ENCODE data around the gene PNPLA2.
A peak's percentile ranks its signal among the peaks of the same experiment; 100 is the strongest.

Gene PNPLA2

DNA sequence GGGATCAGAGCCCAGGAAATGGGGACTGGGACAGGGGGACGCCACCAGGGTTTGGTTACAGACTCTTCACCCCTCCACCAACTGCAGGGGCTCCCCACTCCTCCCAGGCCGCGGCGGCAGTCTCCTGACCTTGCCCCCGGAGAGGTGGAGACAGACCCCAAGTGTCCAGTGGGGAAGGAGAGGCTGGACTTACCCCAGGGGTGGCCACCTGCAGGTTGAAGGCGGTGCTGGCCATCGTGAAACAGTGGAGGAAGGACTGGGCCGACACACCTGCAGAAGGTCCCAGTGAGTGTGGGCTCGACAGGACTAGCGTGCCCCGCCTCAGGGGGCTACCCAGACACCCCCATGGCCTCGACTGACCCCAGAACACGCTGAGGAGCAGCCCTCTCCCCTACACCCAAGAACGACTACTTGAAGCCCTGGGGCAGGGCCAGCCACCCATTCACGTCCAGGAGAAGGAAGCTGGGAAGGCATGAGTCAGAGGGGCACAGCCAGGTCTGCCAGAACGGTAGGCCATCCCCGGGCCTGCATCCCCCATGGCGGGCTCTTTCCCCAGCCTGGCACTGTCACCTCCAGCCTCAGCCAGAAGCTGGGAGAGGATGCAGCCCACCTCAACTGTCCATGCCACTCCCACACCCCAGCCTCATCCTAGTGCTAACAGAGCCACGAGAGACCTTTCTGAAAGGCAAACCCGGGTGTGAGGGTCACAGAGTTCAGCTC lies 43.7 kb upstream of the PNPLA2 start:
- H3K9ac ChIP-seq (ENCODE audit: low read length in 5 of 5), result peak overlapping the region in 3 of 5 donors; percentile 41 to 62 (median 43)
- H3K36me3 ChIP-seq (ENCODE audit: control insufficient read depth in 5 of 5, insufficient read depth in 5 of 5, low read length in 5 of 5), result peaks cover 0 to 46% (median 33%) of the 10 kb centered on the region in 5 donors
- H3K27ac ChIP-seq (ENCODE audit: low read depth, low read length), result no peak overlapping the region
- H3K27me3 ChIP-seq (ENCODE audit: control insufficient read depth in 5 of 5, insufficient read depth in 4 of 5, low read length in 5 of 5), result no peaks in the 10 kb centered on the region
- H3K4me3 ChIP-seq (ENCODE audit: low read depth in 1 of 5, low read length in 5 of 5), result peak overlapping the region in 1 of 5 donors; percentile 11
- H3K4me1 ChIP-seq (ENCODE audit: control insufficient read depth in 5 of 5, insufficient read depth in 5 of 5, low read length in 5 of 5), result peaks cover 3 to 54% (median 35%) of the 10 kb centered on the region in 5 donors
- no peaks in the 10 kb centered on the region for H3K9me3 ChIP-seq (ENCODE audit: control insufficient read depth in 5 of 5, low read length in 5 of 5)

GRCh38 chr11:776263-776560 lies 42.5 kb upstream of the PNPLA2 start:
- H3K4me1 ChIP-seq (ENCODE audit: control insufficient read depth in 5 of 5, insufficient read depth in 5 of 5, low read length in 5 of 5), result peaks cover 3 to 54% (median 35%) of the 10 kb centered on the region in 5 donors

GRCh38 chr11:776561-777287 lies 42.0 kb upstream of the PNPLA2 start:
- Histone ChIP-seq H3K36me3 (ENCODE audit: control insufficient read depth in 5 of 5, insufficient read depth in 5 of 5, low read length in 5 of 5) (peaks cover 0 to 35% (median 21%) of the 10 kb centered on the region in 5 donors), H3K4me1 (ENCODE audit: control insufficient read depth in 5 of 5, insufficient read depth in 5 of 5, low read length in 5 of 5) (peaks cover 3 to 54% (median 35%) of the 10 kb centered on the region in 5 donors), H3K9me3 (ENCODE audit: control insufficient read depth in 5 of 5, low read length in 5 of 5) (no peaks in the 10 kb centered on the region), H3K27ac (ENCODE audit: low read depth, low read length) (no peak overlapping the region), H3K4me3 (ENCODE audit: low read depth in 1 of 5, low read length in 5 of 5) (peak overlapping the region in 4 of 5 donors; percentile 67 to 84 (median 77)), H3K27me3 (ENCODE audit: control insufficient read depth in 5 of 5, insufficient read depth in 4 of 5, low read length in 5 of 5) (no peaks in the 10 kb centered on the region), H3K9ac (ENCODE audit: low read length in 5 of 5) (peak overlapping the region in 4 of 5 donors; percentile 72 to 89 (median 82))

More at GRCh38 chr11:776263-776560, 42.5 kb upstream of the PNPLA2 start:
- peaks cover 0 to 40% (median 26%) of the 10 kb centered on the region in 5 donors for H3K36me3 ChIP-seq (ENCODE audit: control insufficient read depth in 5 of 5, insufficient read depth in 5 of 5, low read length in 5 of 5)
- no peaks in the 10 kb centered on the region for H3K9me3 ChIP-seq (ENCODE audit: control insufficient read depth in 5 of 5, low read length in 5 of 5)
- peak overlapping the region in 4 of 5 donors; percentile 72 to 89 (median 82) for H3K9ac ChIP-seq (ENCODE audit: low read length in 5 of 5)
- no peak overlapping the region for H3K27ac ChIP-seq (ENCODE audit: low read depth, low read length)
- H3K27me3 ChIP-seq (ENCODE audit: control insufficient read depth in 5 of 5, insufficient read depth in 4 of 5, low read length in 5 of 5), result no peaks in the 10 kb centered on the region
- H3K4me3 ChIP-seq (ENCODE audit: low read depth in 1 of 5, low read length in 5 of 5), result peak overlapping the region; percentile 40 to 84 (median 76)

GRCh38 chr11:777288-778255 lies 41.1 kb upstream of the PNPLA2 start, which contains the start of gene GATD1:
GATD1 (minus strand) TSS chr11:777487; CDS start chr11:777462, 25 bp downstream.
- H3K4me1 ChIP-seq (ENCODE audit: control insufficient read depth in 5 of 5, insufficient read depth in 5 of 5, low read length in 5 of 5), result peaks cover 3 to 54% (median 35%) of the 10 kb centered on the region in 5 donors
- no peaks in the 10 kb centered on the region for H3K9me3 ChIP-seq (ENCODE audit: control insufficient read depth in 5 of 5, low read length in 5 of 5)
- peaks cover 0 to 31% (median 14%) of the 10 kb centered on the region in 5 donors for H3K36me3 ChIP-seq (ENCODE audit: control insufficient read depth in 5 of 5, insufficient read depth in 5 of 5, low read length in 5 of 5)
- peak within 1 kb of the TSS in 4 of 5 donors; percentile 72 to 89 (median 82) for H3K9ac ChIP-seq (ENCODE audit: low read length in 5 of 5)
- H3K27me3 ChIP-seq (ENCODE audit: control insufficient read depth in 5 of 5, insufficient read depth in 4 of 5, low read length in 5 of 5), result no peaks in the 10 kb centered on the region
- H3K27ac ChIP-seq (ENCODE audit: low read depth, low read length), result peak within 1 kb of the TSS; percentile 67
- H3K4me3 ChIP-seq (ENCODE audit: low read depth in 1 of 5, low read length in 5 of 5), result peak within 1 kb of the TSS; percentile 67 to 84 (median 76)

DNA sequence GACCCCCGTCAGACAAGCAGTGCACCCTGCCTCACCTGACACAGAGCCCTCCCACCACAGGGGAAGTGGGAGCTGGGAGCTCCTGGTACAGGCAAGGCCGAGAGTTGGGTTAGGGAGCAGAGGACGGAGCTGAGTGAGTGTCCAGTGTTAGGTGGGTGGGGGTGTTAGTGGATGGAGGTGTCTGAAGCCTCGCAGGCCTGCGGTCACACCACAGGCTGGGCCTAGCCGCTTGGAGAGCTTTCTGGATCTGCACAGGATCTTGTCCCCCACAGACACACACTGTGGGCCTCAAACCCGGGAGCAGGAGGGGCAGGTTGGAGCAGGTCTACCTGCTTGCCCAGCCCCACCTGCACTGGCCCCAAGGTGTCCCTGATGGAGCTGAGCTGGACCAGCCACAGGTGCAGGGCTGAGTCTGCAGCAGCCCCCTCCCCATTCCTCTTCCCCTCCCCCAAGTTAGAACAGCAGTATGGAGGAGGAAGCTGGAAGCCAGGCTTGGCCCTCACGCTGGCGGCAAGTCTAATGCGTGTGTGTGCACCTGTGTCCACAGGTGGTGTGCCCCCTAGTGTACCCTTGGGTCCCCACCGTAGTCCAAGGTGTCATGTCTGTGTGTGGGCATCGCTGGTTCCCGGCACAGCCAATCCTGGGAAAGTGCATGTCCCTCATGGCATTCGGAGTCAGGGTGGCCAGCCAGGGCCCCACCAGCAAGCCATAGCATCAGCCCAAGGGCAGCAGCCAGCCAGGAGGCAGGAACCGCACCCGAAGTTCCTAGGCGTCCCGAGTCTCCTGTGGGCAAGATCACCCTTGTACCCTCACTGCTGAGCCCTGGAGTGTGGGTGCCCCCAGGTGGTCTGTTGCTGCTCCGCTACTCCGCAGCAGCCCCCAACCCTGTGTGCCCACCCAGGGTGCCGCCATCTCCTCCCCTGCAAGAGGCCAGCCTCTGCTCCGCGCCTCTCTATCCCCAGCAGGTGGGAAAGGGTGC lies 39.4 kb upstream of the PNPLA2 start:
- H3K27me3 ChIP-seq (ENCODE audit: control insufficient read depth in 5 of 5, insufficient read depth in 4 of 5, low read length in 5 of 5), result no peaks in the 10 kb centered on the region
- peaks cover 6 to 59% (median 38%) of the 10 kb centered on the region in 5 donors for H3K4me1 ChIP-seq (ENCODE audit: control insufficient read depth in 5 of 5, insufficient read depth in 5 of 5, low read length in 5 of 5)
- H3K9ac ChIP-seq (ENCODE audit: low read length in 5 of 5), result no peak overlapping the region
- peaks cover 0 to 22% (median 7%) of the 10 kb centered on the region in 5 donors for H3K36me3 ChIP-seq (ENCODE audit: control insufficient read depth in 5 of 5, insufficient read depth in 5 of 5, low read length in 5 of 5)
- H3K9me3 ChIP-seq (ENCODE audit: control insufficient read depth in 5 of 5, low read length in 5 of 5), result no peaks in the 10 kb centered on the region
- H3K4me3 ChIP-seq (ENCODE audit: low read depth in 1 of 5, low read length in 5 of 5), result no peak overlapping the region
- no peak overlapping the region for H3K27ac ChIP-seq (ENCODE audit: low read depth, low read length)

DNA sequence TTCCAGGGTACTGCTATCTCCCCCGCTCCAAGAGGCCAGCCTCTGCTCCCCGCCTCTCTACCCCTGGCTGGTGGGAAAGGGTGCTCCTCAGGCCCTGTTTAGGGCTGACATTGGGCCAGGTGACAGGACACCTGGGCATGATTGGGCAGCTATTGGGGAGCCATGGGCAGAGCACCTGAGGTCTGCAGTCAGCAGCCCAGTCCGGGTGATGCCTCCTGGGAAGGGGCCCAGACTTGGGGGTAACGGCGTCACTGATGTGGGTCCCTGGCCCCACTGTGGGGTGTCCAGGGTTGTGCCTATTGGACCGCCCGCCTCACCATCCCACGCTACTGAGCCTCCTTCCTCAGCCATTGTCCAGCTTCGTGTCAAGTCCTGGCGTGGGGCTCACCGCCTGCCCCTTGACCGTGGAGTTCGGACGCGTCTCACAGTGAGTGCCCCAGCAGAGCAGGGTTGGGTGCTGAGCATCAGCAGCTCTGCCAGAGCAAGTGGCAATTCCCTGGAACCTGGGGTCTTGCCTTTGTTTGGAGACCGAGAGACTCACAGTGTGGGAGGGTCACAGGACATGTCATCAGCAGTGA lies 38.7 kb upstream of the PNPLA2 start:
- Histone ChIP-seq H3K4me3 (ENCODE audit: low read depth in 1 of 5, low read length in 5 of 5) (no peak overlapping the region), H3K36me3 (ENCODE audit: control insufficient read depth in 5 of 5, insufficient read depth in 5 of 5, low read length in 5 of 5) (peaks cover 0 to 25% (median 6%) of the 10 kb centered on the region in 5 donors), H3K27me3 (ENCODE audit: control insufficient read depth in 5 of 5, insufficient read depth in 4 of 5, low read length in 5 of 5) (no peaks in the 10 kb centered on the region), H3K27ac (ENCODE audit: low read depth, low read length) (no peak overlapping the region), H3K9me3 (ENCODE audit: control insufficient read depth in 5 of 5, low read length in 5 of 5) (no peaks in the 10 kb centered on the region), H3K4me1 (ENCODE audit: control insufficient read depth in 5 of 5, insufficient read depth in 5 of 5, low read length in 5 of 5) (peaks cover 6 to 53% (median 34%) of the 10 kb centered on the region in 5 donors), H3K9ac (ENCODE audit: low read length in 5 of 5) (no peak overlapping the region)

DNA sequence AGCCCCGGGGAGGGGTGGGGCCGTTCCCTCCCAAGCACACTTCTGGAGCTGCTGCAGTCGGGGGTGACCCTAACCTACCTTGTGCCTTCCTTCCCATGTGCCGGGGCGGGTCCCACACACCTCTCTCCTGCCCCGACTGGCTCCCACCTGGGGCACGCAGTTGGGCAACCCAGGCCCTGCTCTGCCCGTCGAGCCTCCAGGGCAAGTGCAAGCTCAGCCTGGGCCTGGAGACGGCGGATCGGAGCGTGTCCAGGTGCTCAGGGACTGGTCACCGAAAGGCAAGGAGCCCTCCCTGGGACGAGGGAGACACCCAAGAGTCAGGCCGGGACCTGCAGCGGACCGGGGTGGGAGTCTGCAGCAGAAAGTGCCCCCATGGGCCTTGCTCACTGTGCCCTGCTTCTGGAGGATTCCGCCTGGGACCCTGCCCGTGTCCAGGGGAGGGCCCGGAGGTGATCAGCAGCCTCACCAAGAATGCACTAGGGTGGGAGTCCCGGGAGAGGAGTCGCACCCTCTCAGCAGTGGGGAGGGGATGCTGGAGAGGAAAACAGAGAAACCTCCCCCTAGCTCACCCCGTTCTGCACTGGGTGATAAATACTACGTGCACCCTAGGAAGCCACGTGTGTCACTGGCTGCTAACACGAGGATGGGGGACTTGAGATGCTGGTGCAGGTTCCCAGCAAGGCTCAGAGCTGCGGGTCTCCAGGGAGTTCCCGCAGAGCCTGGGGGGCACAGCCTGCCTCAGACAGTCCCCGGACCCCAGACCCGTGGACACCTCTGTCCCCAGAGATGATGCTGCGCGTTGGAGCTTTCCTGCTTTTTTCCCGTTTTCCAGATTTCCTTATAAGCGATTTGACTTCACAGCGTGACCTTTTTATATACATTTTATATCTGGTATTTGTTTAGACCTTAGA lies 36.2 kb upstream of the PNPLA2 start:
- Histone ChIP-seq H3K4me1 (ENCODE audit: control insufficient read depth in 5 of 5, insufficient read depth in 5 of 5, low read length in 5 of 5) (peaks cover 4 to 35% (median 15%) of the 10 kb centered on the region in 5 donors), H3K9ac (ENCODE audit: low read length in 5 of 5) (no peak overlapping the region), H3K27ac (ENCODE audit: low read depth, low read length) (no peak overlapping the region), H3K27me3 (ENCODE audit: control insufficient read depth in 5 of 5, insufficient read depth in 4 of 5, low read length in 5 of 5) (peaks cover 0 to 3% (median 0%) of the 10 kb centered on the region in 5 donors), H3K36me3 (ENCODE audit: control insufficient read depth in 5 of 5, insufficient read depth in 5 of 5, low read length in 5 of 5) (peaks cover 0 to 31% (median 6%) of the 10 kb centered on the region in 5 donors), H3K9me3 (ENCODE audit: control insufficient read depth in 5 of 5, low read length in 5 of 5) (no peaks in the 10 kb centered on the region), H3K4me3 (ENCODE audit: low read depth in 1 of 5, low read length in 5 of 5) (no peak overlapping the region)

GRCh38 chr11:783581-784015 lies 35.1 kb upstream of the PNPLA2 start:
- Histone ChIP-seq H3K27ac (ENCODE audit: low read depth, low read length) (no peak overlapping the region), H3K4me3 (ENCODE audit: low read depth in 1 of 5, low read length in 5 of 5) (peak overlapping the region in 1 of 5 donors; percentile 42), H3K9ac (ENCODE audit: low read length in 5 of 5) (peak overlapping the region in 1 of 5 donors; percentile 41)

More at GRCh38 chr11:783581-784015, 35.1 kb upstream of the PNPLA2 start:
- peaks cover 2 to 25% (median 5%) of the 10 kb centered on the region in 5 donors for H3K4me1 ChIP-seq (ENCODE audit: control insufficient read depth in 5 of 5, insufficient read depth in 5 of 5, low read length in 5 of 5)
- no peaks in the 10 kb centered on the region for H3K9me3 ChIP-seq (ENCODE audit: control insufficient read depth in 5 of 5, low read length in 5 of 5)
- peaks cover 0 to 11% (median 3%) of the 10 kb centered on the region in 5 donors for H3K27me3 ChIP-seq (ENCODE audit: control insufficient read depth in 5 of 5, insufficient read depth in 4 of 5, low read length in 5 of 5)
- H3K36me3 ChIP-seq (ENCODE audit: control insufficient read depth in 5 of 5, insufficient read depth in 5 of 5, low read length in 5 of 5), result peaks cover 0 to 31% (median 6%) of the 10 kb centered on the region in 5 donors
